PC-9 (cell line): ENCODE data around the gene TXLNB.
"Not testable (repeated sequence)": the region's sequence is repeated elsewhere in the genome, so short reads cannot be mapped to it uniquely, and the experiment has no call there.

Source experiments
- EZH2 ChIP-seq: fragments of 200-600 bp; sonication (generic); IDR thresholded peaks from 2 replicates; pipeline ENCODE4 v1.8.0; 2017; ENCODE audit warnings: antibody characterized with exemption, low read depth
- TF ChIP-seq, protein P1 (sequence below): fragments of 200-600 bp; sonication (generic); conservative IDR thresholded peaks from 2 replicates; pipeline ENCODE4 v1.6.1; 2017; ENCODE audit warnings: mixed run types, antibody characterized with exemption, mild to moderate bottlenecking, moderate library complexity

DNA sequence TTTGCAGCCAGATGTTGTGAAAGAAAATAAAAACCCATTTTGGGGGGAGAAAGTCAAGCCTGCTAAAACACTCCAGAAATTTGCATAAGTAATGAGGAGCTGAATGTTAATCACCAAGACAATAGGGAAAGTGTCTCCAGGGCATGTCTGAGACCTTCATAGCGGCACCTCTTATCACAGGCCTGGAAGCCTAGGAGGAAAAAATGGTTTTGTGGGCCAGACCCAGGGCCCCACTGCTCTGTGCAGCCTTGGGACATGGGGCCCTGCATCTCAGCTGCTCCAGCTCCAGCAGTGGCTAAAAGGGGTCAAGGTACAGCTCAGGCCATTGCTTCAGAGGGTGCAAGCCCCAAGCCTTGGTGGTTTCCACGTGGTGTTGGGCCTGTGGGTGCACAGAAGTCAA, 57.6 kb downstream of the TXLNB start:
- TF ChIP-seq, protein P1, sequence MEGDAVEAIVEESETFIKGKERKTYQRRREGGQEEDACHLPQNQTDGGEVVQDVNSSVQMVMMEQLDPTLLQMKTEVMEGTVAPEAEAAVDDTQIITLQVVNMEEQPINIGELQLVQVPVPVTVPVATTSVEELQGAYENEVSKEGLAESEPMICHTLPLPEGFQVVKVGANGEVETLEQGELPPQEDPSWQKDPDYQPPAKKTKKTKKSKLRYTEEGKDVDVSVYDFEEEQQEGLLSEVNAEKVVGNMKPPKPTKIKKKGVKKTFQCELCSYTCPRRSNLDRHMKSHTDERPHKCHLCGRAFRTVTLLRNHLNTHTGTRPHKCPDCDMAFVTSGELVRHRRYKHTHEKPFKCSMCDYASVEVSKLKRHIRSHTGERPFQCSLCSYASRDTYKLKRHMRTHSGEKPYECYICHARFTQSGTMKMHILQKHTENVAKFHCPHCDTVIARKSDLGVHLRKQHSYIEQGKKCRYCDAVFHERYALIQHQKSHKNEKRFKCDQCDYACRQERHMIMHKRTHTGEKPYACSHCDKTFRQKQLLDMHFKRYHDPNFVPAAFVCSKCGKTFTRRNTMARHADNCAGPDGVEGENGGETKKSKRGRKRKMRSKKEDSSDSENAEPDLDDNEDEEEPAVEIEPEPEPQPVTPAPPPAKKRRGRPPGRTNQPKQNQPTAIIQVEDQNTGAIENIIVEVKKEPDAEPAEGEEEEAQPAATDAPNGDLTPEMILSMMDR: not testable (repeated sequence)
- not testable (repeated sequence) for TF ChIP-seq EZH2
